GM08714 (cell line): ENCODE results near the gene CSPG4.
"Not testable (repeated sequence)": the region's sequence is repeated elsewhere in the genome, so short reads cannot be mapped to it uniquely, and the experiment has no call there.

Experiments used
- H3K4me3 ChIP-seq: fragments of 200-500 bp; sonication (Bioruptor generic); 2 replicates; pipeline ENCODE4 v1.5.1; 2014; ENCODE audit warnings: mild to moderate bottlenecking, low read length, inconsistent platforms
- ZNF274 ChIP-seq: IDR thresholded peaks from 2 replicates; pipeline ENCODE4 v1.6.1; 2012; ENCODE audit warnings: mild to moderate bottlenecking, low read depth, low read length

CSPG4 gene

GRCh38 chr15:75702436-75702835 is 10.2 kb downstream of the CSPG4 start:
- TF ChIP-seq ZNF274: no peak
- no peak overlapping the region for H3K4me3 ChIP-seq

GRCh38 chr15:75701071-75702003 is 11.3 kb downstream of the CSPG4 start:
- not testable (repeated sequence) for H3K4me3 ChIP-seq

GRCh38 chr15:75699961-75700874 is 12.4 kb downstream of the CSPG4 start:
- not testable (repeated sequence) for H3K4me3 ChIP-seq

- H3K4me3 ChIP-seq: not testable (repeated sequence)
Measured at GRCh38 chr15:75699517-75699916, 13.1 kb downstream of the CSPG4 start.

GRCh38 chr15:75697974-75698747 is 14.5 kb downstream of the CSPG4 start:
- H3K4me3 ChIP-seq: not testable (repeated sequence)

GRCh38 chr15:75697523-75697922 is 15.1 kb downstream of the CSPG4 start:
- H3K4me3 ChIP-seq: no peak overlapping the region
- TF ChIP-seq ZNF274: no peak

- TF ChIP-seq ZNF274: no peak
- no peak overlapping the region for H3K4me3 ChIP-seq
Measured at GRCh38 chr15:75696854-75697259, 15.8 kb downstream of the CSPG4 start.

- H3K4me3 ChIP-seq: no peak overlapping the region; the same call in 1 of the 2 replicates
- no peak for TF ChIP-seq ZNF274
Measured at GRCh38 chr15:75696311-75696720, 16.3 kb downstream of the CSPG4 start.

- no peak for TF ChIP-seq ZNF274
- H3K4me3 ChIP-seq: no peak overlapping the region; the same call in 1 of the 2 replicates
Measured at GRCh38 chr15:75695634-75696310, 16.9 kb downstream of the CSPG4 start.

GRCh38 chr15:75695220-75695619 is 17.4 kb downstream of the CSPG4 start:
- no peak overlapping the region; the same call in 1 of the 2 replicates for H3K4me3 ChIP-seq
- no peak for TF ChIP-seq ZNF274

GRCh38 chr15:75694241-75695182 is 18.1 kb downstream of the CSPG4 start:
- H3K4me3 ChIP-seq: no peak overlapping the region
- TF ChIP-seq ZNF274: no peak

- no peak overlapping the region for H3K4me3 ChIP-seq
- no peak for TF ChIP-seq ZNF274
Measured at GRCh38 chr15:75693501-75694240, 19.0 kb downstream of the CSPG4 start.

GRCh38 chr15:75693028-75693427 is 19.6 kb downstream of the CSPG4 start:
- H3K4me3 ChIP-seq: not testable (repeated sequence)

- not testable (repeated sequence) for H3K4me3 ChIP-seq
Measured at GRCh38 chr15:75692311-75692710, 20.3 kb downstream of the CSPG4 start.

- H3K4me3 ChIP-seq: not testable (repeated sequence)
Measured at GRCh38 chr15:75689429-75689828, 23.2 kb downstream of the CSPG4 start.
